PC-9 (cell line): ENCODE results near the gene PRRG2. TPM values are rescaled to one million over a fixed set of nuclear protein-coding genes. Genes with fewer than 3 reads are reported as not detected.

ENCODE experiments used
- BruUV-seq: library from RNA; stranded (reverse); fragments of 400-500 nt; replicated peaks from 2 replicates; lab custom pipeline; 2021; lab: Mats Ljungman, UMichigan
- CTCF ChIA-PET: fragments of 300-600 bp; sonication (Branson Sonifier 250); formaldehyde crosslinking; loops from one replicate; lab custom pipeline; 2022; ENCODE audit warnings: antibody characterized with exemption; lab: Charles Lee
- POLR2A ChIA-PET: fragments of 300-600 bp; sonication (Branson Sonifier 250); formaldehyde crosslinking; loops from one replicate; lab custom pipeline; 2022; ENCODE audit warnings: antibody characterized with exemption; ENCODE audit not compliant: unreplicated experiment; lab: Charles Lee
- DNase-seq, 2 experiments: peaks; one replicate each; pipeline versions ENCODE4 v3.0.0 to v3.0.0-alpha.2; 2015 to 2022; ENCODE audit warnings: mixed read lengths in 1 of 2
- H2AFZ ChIP-seq: fragments of 200-600 bp; sonication (generic); 2 replicates; pipeline ENCODE4 v1.8.1; 2017; ENCODE audit warnings: antibody characterized with exemption
- H3F3A ChIP-seq: fragments of 200-600 bp; sonication (generic); 2 replicates; pipeline ENCODE4 v1.8.1; 2017; ENCODE audit warnings: antibody characterized with exemption, mild to moderate bottlenecking, low read depth; ENCODE audit not compliant: insufficient read depth
- H3K27ac ChIP-seq: fragments of 200-600 bp; sonication (generic); 2 replicates; pipeline ENCODE4 v1.6.1; 2016; ENCODE audit warnings: mixed run types
- H3K27me3 ChIP-seq: fragments of 200-600 bp; sonication (generic); 2 replicates; pipeline ENCODE4 v1.6.1; 2016; ENCODE audit warnings: low read depth, mixed run types; ENCODE audit not compliant: insufficient read depth
- H3K36me3 ChIP-seq: fragments of 200-600 bp; sonication (generic); 2 replicates; pipeline ENCODE4 v1.6.1; 2016; ENCODE audit warnings: low read depth, mixed run types
- H3K4me1 ChIP-seq: fragments of 200-600 bp; sonication (generic); replicated peaks from 2 replicates; pipeline ENCODE4 v1.6.1; 2016; ENCODE audit warnings: mixed run types; ENCODE audit not compliant: insufficient read depth
- H3K4me2 ChIP-seq: fragments of 200-600 bp; sonication (generic); 2 replicates; pipeline ENCODE4 v1.6.1; 2017; ENCODE audit warnings: mixed run types
- H3K4me3 ChIP-seq: fragments of 200-600 bp; sonication (generic); 2 replicates; pipeline ENCODE4 v1.6.1; 2016; ENCODE audit warnings: mixed run types
- H3K79me2 ChIP-seq: fragments of 200-600 bp; sonication (generic); 2 replicates; pipeline ENCODE4 v1.6.1; 2017; ENCODE audit warnings: low read depth, mixed run types
- H3K9me2 ChIP-seq: fragments of 200-600 bp; sonication (generic); 2 replicates; pipeline ENCODE4 v1.8.1; 2017; ENCODE audit warnings: mild to moderate bottlenecking; ENCODE audit not compliant: insufficient read depth
- H3K9me3 ChIP-seq: fragments of 200-600 bp; sonication (generic); 2 replicates; pipeline ENCODE4 v1.8.1; 2016; ENCODE audit warnings: low read depth; ENCODE audit not compliant: insufficient read depth
- H4K20me1 ChIP-seq: fragments of 200-600 bp; sonication (generic); 2 replicates; pipeline ENCODE4 v1.8.1; 2017; ENCODE audit not compliant: insufficient read depth
- EZH2 ChIP-seq: fragments of 200-600 bp; sonication (generic); IDR thresholded peaks from 2 replicates; pipeline ENCODE4 v1.8.0; 2017; ENCODE audit warnings: antibody characterized with exemption, low read depth
- intact Hi-C: fragments of 100-400 bp; cut with micrococcal nuclease; formaldehyde crosslinking; loops from one replicate; pipeline ENCODE4 v1.10.0; 2022; ENCODE audit not compliant: unreplicated experiment
- total RNA-seq: library from RNA; stranded (reverse); gene quantifications from 2 replicates; pipeline ENCODE4 v1.2.3, GENCODE V29; 2021
- TF ChIP-seq, protein P1 (sequence below): fragments of 200-600 bp; sonication (generic); conservative IDR thresholded peaks from 2 replicates; pipeline ENCODE4 v1.6.1; 2017; ENCODE audit warnings: mixed run types, antibody characterized with exemption, mild to moderate bottlenecking, moderate library complexity

Gene PRRG2
- total RNA-seq, 1 experiment from 2014 or later: 16.2 TPM

- Histone ChIP-seq H4K20me1 (peaks cover 32% of the 10 kb centered on the region), H3K4me1 (0 out of 2 replicates have a peak, but pooled peaks cover 7% of the 10 kb centered on the region), H3K36me3 (no peaks in the 10 kb centered on the region), H3K79me2 (peaks cover 30% of the 10 kb centered on the region), H2AFZ (no peak overlapping the region), H3K9me3 (no peaks in the 10 kb centered on the region), H3K9me2 (no peaks in the 10 kb centered on the region), H3K4me2 (no peak overlapping the region), H3K4me3 (no peak overlapping the region), H3F3A (peaks cover 3% of the 10 kb centered on the region; the same call in 1 of the 2 replicates), H3K27ac (no peak overlapping the region), H3K27me3 (no peaks in the 10 kb centered on the region)
- ChIA-PET CTCF (interaction anchor here (0.5 kb wide), 1 partner anchor 19 kb away, joined by 17 read pairs; no protein-coding TSS in a partner anchor), POLR2A (no interaction called here)
- intact Hi-C loops: no loop called here
- TF ChIP-seq, protein P1, sequence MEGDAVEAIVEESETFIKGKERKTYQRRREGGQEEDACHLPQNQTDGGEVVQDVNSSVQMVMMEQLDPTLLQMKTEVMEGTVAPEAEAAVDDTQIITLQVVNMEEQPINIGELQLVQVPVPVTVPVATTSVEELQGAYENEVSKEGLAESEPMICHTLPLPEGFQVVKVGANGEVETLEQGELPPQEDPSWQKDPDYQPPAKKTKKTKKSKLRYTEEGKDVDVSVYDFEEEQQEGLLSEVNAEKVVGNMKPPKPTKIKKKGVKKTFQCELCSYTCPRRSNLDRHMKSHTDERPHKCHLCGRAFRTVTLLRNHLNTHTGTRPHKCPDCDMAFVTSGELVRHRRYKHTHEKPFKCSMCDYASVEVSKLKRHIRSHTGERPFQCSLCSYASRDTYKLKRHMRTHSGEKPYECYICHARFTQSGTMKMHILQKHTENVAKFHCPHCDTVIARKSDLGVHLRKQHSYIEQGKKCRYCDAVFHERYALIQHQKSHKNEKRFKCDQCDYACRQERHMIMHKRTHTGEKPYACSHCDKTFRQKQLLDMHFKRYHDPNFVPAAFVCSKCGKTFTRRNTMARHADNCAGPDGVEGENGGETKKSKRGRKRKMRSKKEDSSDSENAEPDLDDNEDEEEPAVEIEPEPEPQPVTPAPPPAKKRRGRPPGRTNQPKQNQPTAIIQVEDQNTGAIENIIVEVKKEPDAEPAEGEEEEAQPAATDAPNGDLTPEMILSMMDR: no peak
- no peak for TF ChIP-seq EZH2
- peak in 1 of 2 experiments; percentile 28 for DNase-seq
- no TSS peak for BruUV-seq
Observed at GRCh38 chr19:49564616-49565045, 16.5 kb upstream of the PRRG2 start.

DNA sequence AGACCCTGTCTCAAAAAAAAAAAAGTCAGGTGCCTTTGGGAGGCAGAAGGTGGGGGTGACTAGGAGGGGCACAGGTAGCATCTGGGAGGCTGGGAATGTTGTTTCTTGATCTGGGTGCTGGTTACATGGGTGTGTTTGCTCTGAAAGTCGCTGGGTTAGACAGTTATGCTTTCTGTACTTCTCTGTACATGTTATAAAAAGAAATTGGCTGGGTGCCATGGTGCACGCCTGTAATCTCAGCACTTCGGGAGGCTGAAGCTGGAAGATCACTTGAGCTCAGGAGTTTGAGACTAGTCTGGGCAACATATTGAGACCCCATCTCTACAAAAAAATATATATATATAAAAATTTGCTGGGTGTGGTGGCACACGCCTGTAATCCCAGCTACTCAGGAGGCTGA lies 15.9 kb upstream of the PRRG2 start:
- POLR2A ChIA-PET: no interaction called here
- H3K4me1 ChIP-seq: 0 out of 2 replicates have a peak, but pooled peaks cover 7% of the 10 kb centered on the region

DNA sequence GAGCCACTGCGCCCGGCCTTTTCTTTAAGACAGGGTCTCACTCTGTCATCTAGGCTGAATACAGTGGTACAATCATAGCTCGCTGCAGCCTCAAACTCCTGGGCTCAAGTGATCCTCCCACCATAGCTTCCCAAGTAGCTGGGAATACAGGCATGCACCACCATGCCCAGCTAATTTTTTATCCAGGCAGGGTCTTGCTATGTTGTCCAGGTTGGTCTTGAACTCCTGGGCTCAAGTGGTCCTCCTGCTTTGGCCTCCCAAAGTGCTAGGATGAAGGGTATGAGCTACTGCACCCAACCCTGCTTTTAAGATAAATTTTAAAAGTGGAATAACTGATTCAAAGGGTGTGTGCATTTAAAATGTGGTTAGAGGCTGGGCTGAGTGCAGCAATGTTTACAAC lies 14.8 kb upstream of the PRRG2 start:
- H2AFZ ChIP-seq: no peak overlapping the region
- POLR2A ChIA-PET: interaction anchor here (0.7 kb wide), 1 partner anchor 311 kb away, joined by 6 read pairs; no protein-coding TSS in a partner anchor
- BruUV-seq: no TSS peak

More for the DNA sequence above, 15.9 kb upstream of the PRRG2 start:
- Histone ChIP-seq H3K79me2 (peaks cover 34% of the 10 kb centered on the region), H2AFZ (no peak overlapping the region), H3K9me2 (no peaks in the 10 kb centered on the region), H3K4me3 (no peak overlapping the region), H3K27me3 (no peaks in the 10 kb centered on the region), H3K4me2 (no peak overlapping the region), H3K9me3 (no peaks in the 10 kb centered on the region), H3K36me3 (no peaks in the 10 kb centered on the region), H3F3A (peaks cover 3% of the 10 kb centered on the region; the same call in 1 of the 2 replicates), H4K20me1 (peaks cover 36% of the 10 kb centered on the region), H3K27ac (no peak overlapping the region)
- TF ChIP-seq EZH2: no peak
- TF ChIP-seq, protein P1: no peak
- intact Hi-C loops: no loop called here
- BruUV-seq: no TSS peak
- CTCF ChIA-PET: no interaction called here
- DNase-seq: peak in 1 of 2 experiments; percentile 3

More for the DNA sequence above, 14.8 kb upstream of the PRRG2 start:
- Histone ChIP-seq H3K9me3 (no peaks in the 10 kb centered on the region), H3K79me2 (peaks cover 34% of the 10 kb centered on the region), H3K9me2 (no peaks in the 10 kb centered on the region), H3K4me3 (no peak overlapping the region), H4K20me1 (peaks cover 44% of the 10 kb centered on the region), H3K4me2 (no peak overlapping the region), H3F3A (peaks cover 9% of the 10 kb centered on the region; the same call in 1 of the 2 replicates), H3K4me1 (0 out of 2 replicates have a peak, but pooled peaks cover 7% of the 10 kb centered on the region), H3K27me3 (no peaks in the 10 kb centered on the region), H3K27ac (no peak overlapping the region), H3K36me3 (no peaks in the 10 kb centered on the region)
- CTCF ChIA-PET: interaction anchor here (0.7 kb wide), 1 partner anchor 35 kb away, joined by 6 read pairs; no protein-coding TSS in a partner anchor
- intact Hi-C loops: no loop called here
- DNase-seq: peak in 1 of 2 experiments; percentile 31
- TF ChIP-seq, protein P1: no peak
- no peak for TF ChIP-seq EZH2
